K562 (cell line): ENCODE measurements around the gene ATP9A. TPM values are rescaled to one million over a fixed set of nuclear protein-coding genes. Genes with fewer than 3 reads are reported as not detected.

Experiments used
- ATAC-seq: fragments of 200-7000 bp; cut with Tn5 transposase; 3 replicates; pipeline ENCODE4 v1.9.1; 2020; ENCODE audit warnings: moderate library complexity
- BruUV-seq: library from RNA; stranded (reverse); fragments of 400-500 nt; replicated peaks from 2 replicates; lab custom pipeline; 2021; lab: Mats Ljungman, UMichigan
- CTCF ChIA-PET: fragments of 300-600 bp; formaldehyde crosslinking; extraction: SDS; loops from one replicate; lab custom pipeline; 2021; ENCODE audit warnings: low intra/inter-chr PET ratio; lab: Yijun Ruan, JAX
- POLR2A ChIA-PET: fragments of 300-600, 350-650 bp; sonication (Branson Sonifier 250); formaldehyde crosslinking; extraction: SDS; loops from one replicate; lab custom pipeline; 2021; ENCODE audit warnings: antibody characterized with exemption, inconsistent platforms; lab: Yijun Ruan, JAX
- DNase-seq, 4 experiments: peaks; one replicate each; pipeline versions ENCODE4 v3.0.0 to v3.0.0-alpha.2; 2011 to 2018; ENCODE audit warnings: low spot score in 3 of 4, mixed read lengths in 3 of 4; ENCODE audit errors: extremely low read depth in 1 of 4
- FAIRE-seq: peaks from 2 replicates; lab custom pipeline; 2011; peaks lifted over from hg19 to GRCh38; lab: Jason Lieb, UNC
- H2AFZ ChIP-seq: 2 replicates; pipeline ENCODE4 v1.6.0; 2011; ENCODE audit warnings: low read depth, low read length, control low read depth, inconsistent platforms
- H3K27ac ChIP-seq: fragments of 200-600 bp; 3 replicates; pipeline ENCODE4 v1.8.0; 2011; ENCODE audit warnings: low read depth, mild to moderate bottlenecking, control low read depth, inconsistent platforms, low read length, moderate library complexity, mixed read lengths; ENCODE audit errors: extremely low read depth
- H3K27me3 ChIP-seq, 2 experiments: fragments of 300-600 bp in 1 of 2; 2 replicates in 1 of 2; 3 replicates in 1 of 2; pipeline versions ENCODE4 v1.6.0 to v1.8.0; 2011; ENCODE audit warnings: inconsistent platforms in 2 of 2, low read length in 2 of 2, mild to moderate bottlenecking in 1 of 2, mixed read lengths in 1 of 2, moderate library complexity in 1 of 2; ENCODE audit not compliant: control insufficient read depth in 2 of 2, insufficient read depth in 2 of 2
- H3K36me3 ChIP-seq: fragments of 300-600 bp; 3 replicates; pipeline ENCODE4 v1.8.0; 2011; ENCODE audit warnings: mild to moderate bottlenecking, low read length, inconsistent platforms; ENCODE audit not compliant: control insufficient read depth, insufficient read depth
- H3K4me1 ChIP-seq, 2 experiments: fragments of 200-600 bp in 1 of 2; replicated peaks in 1 of 2; 2 replicates in 1 of 2; 3 replicates in 1 of 2; pipeline versions ENCODE4 v1.5.1 to v1.8.0; 2011; ENCODE audit warnings: inconsistent platforms in 2 of 2, low read length in 2 of 2, mild to moderate bottlenecking in 1 of 2, mixed read lengths in 1 of 2, moderate library complexity in 1 of 2; ENCODE audit not compliant: control insufficient read depth in 2 of 2, insufficient read depth in 2 of 2
- H3K4me2 ChIP-seq: 2 replicates; pipeline ENCODE4 v1.6.1; 2011; ENCODE audit warnings: low read length, control low read depth, inconsistent platforms, mixed read lengths; ENCODE audit not compliant: insufficient read depth
- H3K4me3 ChIP-seq: fragments of 200-600 bp; sonication (generic), shearing (Covaris generic); 2 replicates; pipeline ENCODE4 v1.5.1; 2016; ENCODE audit warnings: control low read depth, inconsistent platforms
- H3K79me2 ChIP-seq: fragments of 200-600 bp; 3 replicates; pipeline ENCODE4 v1.8.0; 2011; ENCODE audit warnings: low read length, inconsistent platforms; ENCODE audit not compliant: control insufficient read depth, insufficient read depth
- H3K9ac ChIP-seq, 2 experiments: 2 replicates each; pipeline versions ENCODE4 v1.6.0 to v1.6.1; 2011; ENCODE audit warnings: low read depth in 2 of 2, low read length in 2 of 2, control low read depth in 1 of 2, inconsistent platforms in 1 of 2, mild to moderate bottlenecking in 1 of 2, mixed read lengths in 1 of 2; ENCODE audit not compliant: insufficient read depth in 1 of 2
- H3K9me1 ChIP-seq: one replicate; pipeline ENCODE4 v1.6.0; 2011; ENCODE audit warnings: inconsistent platforms, mild to moderate bottlenecking, low read length, moderate library complexity; ENCODE audit not compliant: control insufficient read depth, insufficient read depth
- H3K9me3 ChIP-seq: replicated peaks from 2 replicates; pipeline ENCODE4 v1.5.1; 2011; ENCODE audit warnings: low read depth, low read length, inconsistent platforms; ENCODE audit not compliant: control insufficient read depth, insufficient read depth
- H4K20me1 ChIP-seq: replicated peaks from 2 replicates; pipeline ENCODE4 v1.6.1; 2011; ENCODE audit warnings: low read length, inconsistent platforms, mixed read lengths; ENCODE audit not compliant: control insufficient read depth, insufficient read depth
- CCNT2 ChIP-seq: IDR thresholded peaks from 2 replicates; pipeline ENCODE4 v1.6.1; 2011; ENCODE audit warnings: borderline replicate concordance, low read depth, mild to moderate bottlenecking, moderate library complexity, mixed read lengths, low read length; ENCODE audit not compliant: insufficient read length; ENCODE audit errors: extremely low read depth
- CEBPG ChIP-seq, 3 experiments: fragments of 200-800 bp in 1 of 3; sonication (Bioruptor generic) in 1 of 3; sonication (generic) in 1 of 3; formaldehyde crosslinking in 1 of 3; IDR thresholded peaks in 2 of 3; conservative IDR thresholded peaks in 1 of 3; 2 replicates each; pipeline versions ENCODE4 v1.6.1 to v1.8.0; 2016 to 2022; ENCODE audit warnings: missing compliant biosample characterization in 2 of 3, missing genetic modification characterization in 2 of 3, mild to moderate bottlenecking in 1 of 3, missing genetic modification reagents in 1 of 3
- ERF ChIP-seq: fragments of 450-650 bp; formaldehyde crosslinking; IDR thresholded peaks from 2 replicates; pipeline ENCODE4 v1.4.0; 2020; ENCODE audit warnings: mild to moderate bottlenecking, mixed read lengths
- MAFK ChIP-seq: IDR thresholded peaks from 2 replicates; pipeline ENCODE4 v1.6.1; 2011; ENCODE audit warnings: low read length, improper control_type of control experiment
- POLR2AphosphoS5 ChIP-seq: IDR thresholded peaks from 2 replicates; pipeline ENCODE4 v1.6.1; 2011; ENCODE audit warnings: mild to moderate bottlenecking, low read depth, low read length, moderate library complexity; ENCODE audit not compliant: control insufficient read depth, insufficient read depth
- POU5F1 ChIP-seq: fragments of 150-350 bp; IDR thresholded peaks from 2 replicates; pipeline ENCODE4 v1.6.1; 2014; ENCODE audit warnings: borderline replicate concordance, low read length, low read depth, mild to moderate bottlenecking; ENCODE audit not compliant: partially characterized antibody
- SFPQ ChIP-seq: fragments of 200-400 bp; formaldehyde crosslinking; IDR thresholded peaks from 2 replicates; pipeline ENCODE4 v1.6.1; 2017; ENCODE audit warnings: mild to moderate bottlenecking, low read depth, low read length, moderate library complexity
- ZNF347 ChIP-seq: fragments of 450-650 bp; formaldehyde crosslinking; IDR thresholded peaks from 2 replicates; pipeline ENCODE4 v1.4.0; 2020; ENCODE audit warnings: low read depth, mild to moderate bottlenecking, moderate library complexity
- WGBS: fragments of 100-300 bp; shearing (Covaris generic); methylation state at CpG from one replicate; pipeline ENCODE4 v1.1.6; 2016; ENCODE audit warnings: low coverage, mixed read lengths; ENCODE audit not compliant: insufficient coverage; ENCODE audit errors: missing lambda C conversion rate; 5-methylcytosine and 5-hydroxymethylcytosine counted together
- in situ Hi-C: fragments of 300-500 bp; cut with MboI; formaldehyde crosslinking; loops from 4 replicates; pipeline ENCODE4 v1.15.0; 2018; ENCODE audit warnings: inconsistent platforms, mixed read lengths
- intact Hi-C: fragments of 100-400 bp; cut with micrococcal nuclease; formaldehyde crosslinking; loops from 2 replicates; pipeline ENCODE4 v1.14.2; 2022
- polyA plus RNA-seq, 8 experiments: library from polyadenylated mRNA; depleted of rRNA in 4 of 8; stranded (reverse) in 5 of 8; unstranded in 3 of 8; fragments of >200 nt; fragmentation: Nextera tagmentation in 2 of 8; fragmentation: Illumina TruSeq in 1 of 8; extraction: Ambion mirVana in 2 of 8; extraction: Trizol in 1 of 8; gene quantifications; 2 replicates each; pipeline versions ENCODE4 v1.2.1 to v1.2.3, GENCODE V29; 2011 to 2014; ENCODE audit warnings: inconsistent platforms in 1 of 8, missing spikeins in 1 of 8
- total RNA-seq, 7 experiments: library from RNA; depleted of rRNA in 6 of 7; stranded (reverse); fragments of >200 nt in 6 of 7; fragmentation: Illumina TruSeq in 2 of 7; extraction: Trizol in 2 of 7; gene quantifications; 2 replicates each; pipeline versions ENCODE4 v1.2.1 to v1.2.3, GENCODE V29; 2011 to 2021; ENCODE audit warnings: low replicate concordance in 1 of 7
- TF ChIP-seq, protein P1 (sequence below), 2 experiments: fragments of 200-800 bp in 1 of 2; sonication (Bioruptor generic) in 1 of 2; sonication (generic) in 1 of 2; formaldehyde crosslinking in 1 of 2; IDR thresholded peaks in 1 of 2; conservative IDR thresholded peaks in 1 of 2; 2 replicates each; pipeline versions ENCODE4 v1.5.0 to v1.6.1; 2016 to 2020; ENCODE audit warnings: missing compliant biosample characterization in 1 of 2, missing genetic modification characterization in 1 of 2, missing genetic modification reagents in 1 of 2
- TF ChIP-seq, protein P2 (sequence below): sonication (generic); IDR thresholded peaks from 2 replicates; pipeline ENCODE4 v1.6.1; 2016
- TF ChIP-seq, protein P3 (sequence below), 3 experiments: IDR thresholded peaks in 2 of 3; conservative IDR thresholded peaks in 1 of 3; 2 replicates each; pipeline ENCODE4 v1.5.1; 2011 to 2012; ENCODE audit warnings: low read length in 3 of 3, mild to moderate bottlenecking in 3 of 3, control low read depth in 2 of 3, improper control_type of control experiment in 1 of 3, inconsistent platforms in 1 of 3, low read depth in 1 of 3, mixed read lengths in 1 of 3, moderate library complexity in 1 of 3; ENCODE audit not compliant: insufficient read depth in 2 of 3

Gene ATP9A
- total and polyA plus RNA-seq, 9 of the 15 experiments (the other 6 are each of a cell fraction or from before 2014, with no cell fraction given): 0.18 to 0.62 (median 0.29) TPM

DNA sequence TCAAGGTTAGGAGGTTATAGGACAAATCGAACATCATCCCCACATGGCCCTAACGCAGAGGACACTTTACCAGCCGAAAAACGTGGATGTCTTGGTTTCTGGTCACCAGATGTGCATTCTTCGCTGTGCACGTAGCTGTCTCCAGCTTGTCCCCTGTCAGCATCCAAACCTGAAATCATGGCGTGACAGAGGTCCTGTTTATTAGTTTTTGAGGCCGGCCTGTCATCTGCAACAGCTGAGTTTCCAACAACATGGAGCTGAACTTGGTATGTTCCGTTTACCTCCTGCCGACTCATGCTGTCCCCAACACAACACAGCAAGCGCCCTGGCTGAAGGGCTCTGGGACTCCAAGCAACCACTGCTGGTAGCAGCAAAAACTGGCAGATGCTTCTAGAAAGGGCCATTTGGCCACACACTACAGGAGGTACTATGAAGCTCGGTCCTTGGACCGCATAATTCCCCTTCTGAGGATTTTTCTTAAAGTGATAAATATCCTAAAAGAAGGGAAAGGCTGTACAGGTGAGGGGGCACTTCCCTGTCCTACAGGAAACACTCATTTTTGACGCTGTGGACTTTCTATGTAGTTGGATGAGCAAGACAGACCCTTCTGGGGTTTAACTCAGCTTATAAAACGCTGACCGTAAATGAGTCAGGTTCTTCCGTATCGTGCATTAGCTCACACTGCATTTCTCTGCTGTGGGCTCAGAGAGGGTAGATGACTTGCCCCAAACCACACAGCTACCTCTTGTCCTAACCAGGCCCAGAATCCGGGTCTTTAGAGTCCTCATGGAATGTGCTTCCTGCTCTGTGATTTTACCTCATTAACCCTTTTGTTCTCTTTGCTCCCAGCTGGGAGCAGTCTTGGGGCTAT is 146.0 kb downstream of the ATP9A start:
- ChIA-PET POLR2A (no interaction called here), CTCF (no interaction called here)
- Histone ChIP-seq H4K20me1 (no peaks in the 10 kb centered on the region), H3K9ac (no peak overlapping the region), H3K36me3 (no peaks in the 10 kb centered on the region), H3K4me3 (no peak overlapping the region), H2AFZ (peak overlapping the region; percentile 30), H3K79me2 (no peaks in the 10 kb centered on the region), H3K4me2 (no peak overlapping the region), H3K9me1 (no peaks in the 10 kb centered on the region), H3K27me3 (peaks cover 1 to 20% of the 10 kb centered on the region in 2 experiments; a peak in 3 of 5 replicates), H3K27ac (no peak overlapping the region), H3K9me3 (no peaks in the 10 kb centered on the region), H3K4me1 (peaks cover 8 to 20% of the 10 kb centered on the region in 2 experiments; a peak in 4 of 5 replicates)
- BruUV-seq: no TSS peak
- FAIRE-seq (peak; percentile 62), ATAC-seq (no peak), DNase-seq (no peak)
- in situ Hi-C loops: no loop called here
- intact Hi-C loops: loop anchor here (10.0 kb wide), 1 partner anchor 637 kb away; no protein-coding TSS in a partner anchor
- WGBS: 30% methylated on average over 19 of the region's 19 CpGs
- TF ChIP-seq POLR2AphosphoS5 (no peak), POU5F1 (no peak), CEBPG (CRISPR knock-in tag; IDR thresholded peaks at IDR 0.05) (no peak), CEBPG (tag; conservative IDR thresholded peaks at IDR 0.05 in 1 of 2, IDR thresholded peaks at IDR 0.05 in 1 of 2) (no peak), ERF (CRISPR knock-in tag) (no peak), MAFK (no peak), CCNT2 (no peak), SFPQ (no peak), ZNF347 (CRISPR knock-in tag) (no peak)
- TF ChIP-seq, protein P1, sequence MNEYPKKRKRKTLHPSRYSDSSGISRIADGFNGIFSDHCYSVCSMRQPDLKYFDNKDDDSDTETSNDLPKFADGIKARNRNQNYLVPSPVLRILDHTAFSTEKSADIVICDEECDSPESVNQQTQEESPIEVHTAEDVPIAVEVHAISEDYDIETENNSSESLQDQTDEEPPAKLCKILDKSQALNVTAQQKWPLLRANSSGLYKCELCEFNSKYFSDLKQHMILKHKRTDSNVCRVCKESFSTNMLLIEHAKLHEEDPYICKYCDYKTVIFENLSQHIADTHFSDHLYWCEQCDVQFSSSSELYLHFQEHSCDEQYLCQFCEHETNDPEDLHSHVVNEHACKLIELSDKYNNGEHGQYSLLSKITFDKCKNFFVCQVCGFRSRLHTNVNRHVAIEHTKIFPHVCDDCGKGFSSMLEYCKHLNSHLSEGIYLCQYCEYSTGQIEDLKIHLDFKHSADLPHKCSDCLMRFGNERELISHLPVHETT (CRISPR knock-in tag; conservative IDR thresholded peaks at IDR 0.05 in 1 of 2, IDR thresholded peaks at IDR 0.05 in 1 of 2): no peak
- TF ChIP-seq, protein P2, sequence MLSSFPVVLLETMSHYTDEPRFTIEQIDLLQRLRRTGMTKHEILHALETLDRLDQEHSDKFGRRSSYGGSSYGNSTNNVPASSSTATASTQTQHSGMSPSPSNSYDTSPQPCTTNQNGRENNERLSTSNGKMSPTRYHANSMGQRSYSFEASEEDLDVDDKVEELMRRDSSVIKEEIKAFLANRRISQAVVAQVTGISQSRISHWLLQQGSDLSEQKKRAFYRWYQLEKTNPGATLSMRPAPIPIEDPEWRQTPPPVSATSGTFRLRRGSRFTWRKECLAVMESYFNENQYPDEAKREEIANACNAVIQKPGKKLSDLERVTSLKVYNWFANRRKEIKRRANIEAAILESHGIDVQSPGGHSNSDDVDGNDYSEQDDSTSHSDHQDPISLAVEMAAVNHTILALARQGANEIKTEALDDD: no peak
- TF ChIP-seq, protein P3, sequence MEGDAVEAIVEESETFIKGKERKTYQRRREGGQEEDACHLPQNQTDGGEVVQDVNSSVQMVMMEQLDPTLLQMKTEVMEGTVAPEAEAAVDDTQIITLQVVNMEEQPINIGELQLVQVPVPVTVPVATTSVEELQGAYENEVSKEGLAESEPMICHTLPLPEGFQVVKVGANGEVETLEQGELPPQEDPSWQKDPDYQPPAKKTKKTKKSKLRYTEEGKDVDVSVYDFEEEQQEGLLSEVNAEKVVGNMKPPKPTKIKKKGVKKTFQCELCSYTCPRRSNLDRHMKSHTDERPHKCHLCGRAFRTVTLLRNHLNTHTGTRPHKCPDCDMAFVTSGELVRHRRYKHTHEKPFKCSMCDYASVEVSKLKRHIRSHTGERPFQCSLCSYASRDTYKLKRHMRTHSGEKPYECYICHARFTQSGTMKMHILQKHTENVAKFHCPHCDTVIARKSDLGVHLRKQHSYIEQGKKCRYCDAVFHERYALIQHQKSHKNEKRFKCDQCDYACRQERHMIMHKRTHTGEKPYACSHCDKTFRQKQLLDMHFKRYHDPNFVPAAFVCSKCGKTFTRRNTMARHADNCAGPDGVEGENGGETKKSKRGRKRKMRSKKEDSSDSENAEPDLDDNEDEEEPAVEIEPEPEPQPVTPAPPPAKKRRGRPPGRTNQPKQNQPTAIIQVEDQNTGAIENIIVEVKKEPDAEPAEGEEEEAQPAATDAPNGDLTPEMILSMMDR (IDR thresholded peaks at IDR 0.05 in 2 of 3, conservative IDR thresholded peaks at IDR 0.05 in 1 of 3; ENCODE audit: insufficient read depth in 2 of 3, low read depth in 1 of 3, low read length in 3 of 3): no peak
